Neural progenitor cell (in vitro differentiated cells): ENCODE data around the gene PPARGC1A. TPM values are rescaled to one million over a fixed set of nuclear protein-coding genes. Genes with fewer than 3 reads are reported as not detected.

Experiments used
- DNase-seq: peaks from one replicate; pipeline ENCODE4 v3.0.0-alpha.2; 2016; ENCODE audit warnings: low spot score
- H2AFZ ChIP-seq: fragments of 200-600 bp; sonication (generic); replicated peaks from 2 replicates; pipeline ENCODE4 v1.6.1; 2016; ENCODE audit warnings: antibody characterized with exemption
- H3F3A ChIP-seq: fragments of 200-600 bp; sonication (generic); 2 replicates; pipeline ENCODE4 v1.6.1; 2016; ENCODE audit warnings: antibody characterized with exemption, low read depth
- H3K27ac ChIP-seq: fragments of 200-600 bp; sonication (generic); 2 replicates; pipeline ENCODE4 v1.5.1; 2016; ENCODE audit warnings: mild to moderate bottlenecking
- H3K27me3 ChIP-seq: fragments of 200-600 bp; sonication (generic); 2 replicates; pipeline ENCODE4 v1.6.1; 2016; ENCODE audit warnings: mild to moderate bottlenecking, moderate library complexity
- H3K36me3 ChIP-seq: fragments of 200-600 bp; sonication (generic); 2 replicates; pipeline ENCODE4 v1.5.1; 2016
- H3K4me1 ChIP-seq: fragments of 200-600 bp; sonication (generic); 2 replicates; pipeline ENCODE4 v1.6.1; 2016; ENCODE audit warnings: mixed run types
- H3K4me2 ChIP-seq: fragments of 200-600 bp; sonication (generic); 2 replicates; pipeline ENCODE4 v1.6.1; 2016
- H3K4me3 ChIP-seq: fragments of 200-600 bp; sonication (generic); 2 replicates; pipeline ENCODE4 v1.5.1; 2016
- H3K79me2 ChIP-seq: fragments of 200-600 bp; sonication (generic); 2 replicates; pipeline ENCODE4 v1.6.1; 2016; ENCODE audit warnings: low read depth
- H3K9ac ChIP-seq: fragments of 200-600 bp; sonication (generic); 2 replicates; pipeline ENCODE4 v1.6.1; 2016
- H3K9me3 ChIP-seq: fragments of 200-600 bp; sonication (generic); 2 replicates; pipeline ENCODE4 v1.5.1; 2016; ENCODE audit warnings: low read depth
- H4K20me1 ChIP-seq: fragments of 200-600 bp; sonication (generic); 2 replicates; pipeline ENCODE4 v1.6.1; 2016; ENCODE audit warnings: low read depth
- H3K27ac Mint-ChIP-seq: 3 replicates; pipeline ENCODE4 v1.8.0; 2021; ENCODE audit warnings: mixed read lengths
- H3K27me3 Mint-ChIP-seq: 2 replicates; pipeline ENCODE4 v1.8.0; 2022; ENCODE audit warnings: low read depth, mild to moderate bottlenecking, inconsistent platforms, moderate library complexity, mixed read lengths; ENCODE audit not compliant: insufficient read depth
- H3K36me3 Mint-ChIP-seq: 3 replicates; pipeline ENCODE4 v1.8.0; 2021; ENCODE audit warnings: mixed read lengths
- H3K4me1 Mint-ChIP-seq: 3 replicates; pipeline ENCODE4 v1.8.0; 2021; ENCODE audit warnings: mixed read lengths
- H3K4me3 Mint-ChIP-seq: 3 replicates; pipeline ENCODE4 v1.8.0; 2021; ENCODE audit warnings: mild to moderate bottlenecking, moderate library complexity, mixed read lengths
- H3K9me3 Mint-ChIP-seq: 3 replicates; pipeline ENCODE4 v1.8.0; 2020; ENCODE audit warnings: mixed read lengths
- CTCF ChIP-seq: fragments of 200-600 bp; sonication (generic); IDR thresholded peaks from 2 replicates; pipeline ENCODE4 v1.5.1; 2017; ENCODE audit warnings: antibody characterized with exemption, mild to moderate bottlenecking
- EZH2 ChIP-seq: fragments of 200-600 bp; sonication (generic); IDR thresholded peaks from 2 replicates; pipeline ENCODE4 v1.6.1; 2017; ENCODE audit warnings: antibody characterized with exemption, mild to moderate bottlenecking, moderate library complexity
- EZH2phosphoT487 ChIP-seq: fragments of 200-600 bp; sonication (generic); IDR thresholded peaks from 2 replicates; pipeline ENCODE4 v1.6.1; 2017; ENCODE audit warnings: antibody characterized with exemption
- total RNA-seq: library from RNA; depleted of rRNA; stranded (reverse); fragments of >200 nt; gene quantifications from 2 replicates; pipeline ENCODE4 v1.2.3, GENCODE V29; 2015; ENCODE audit warnings: low replicate concordance

PPARGC1A gene
- total RNA-seq, 1 donor from 2014 or later, result 6.6 TPM

- Mint-ChIP-seq H3K27ac (no peak overlapping the region), H3K4me3 (no peak overlapping the region), H3K27me3 (no peaks in the 10 kb centered on the region), H3K4me1 (peaks cover 18% of the 10 kb centered on the region), H3K36me3 (peaks cover 2% of the 10 kb centered on the region), H3K9me3 (no peaks in the 10 kb centered on the region)
- no peak overlapping the region for H3K4me3 ChIP-seq
- no peak overlapping the region for H3K9ac ChIP-seq
- no peak for DNase-seq
- no peaks in the 10 kb centered on the region for H3K9me3 ChIP-seq
- peaks cover 15% of the 10 kb centered on the region for H3F3A ChIP-seq
- H3K4me2 ChIP-seq, result no peak overlapping the region
- no peaks in the 10 kb centered on the region for H4K20me1 ChIP-seq
- H3K27me3 ChIP-seq, result no peaks in the 10 kb centered on the region
- peaks cover 11% of the 10 kb centered on the region for H3K4me1 ChIP-seq
- no peaks in the 10 kb centered on the region for H3K79me2 ChIP-seq
- H3K27ac ChIP-seq, result no peak overlapping the region
- H3K36me3 ChIP-seq, result no peaks in the 10 kb centered on the region
- TF ChIP-seq CTCF (peak; percentile 20), EZH2phosphoT487 (no peak)
- no peak overlapping the region for H2AFZ ChIP-seq
Observed at GRCh38 chr4:23932186-23932585, 42.3 kb upstream of the PPARGC1A start.

GRCh38 chr4:23931489-23931830 lies 41.6 kb upstream of the PPARGC1A start:
- Histone ChIP-seq H2AFZ (peak overlapping the region; percentile 48), H3K9ac (no peak overlapping the region), H3K4me1 (peaks cover 11% of the 10 kb centered on the region), H4K20me1 (no peaks in the 10 kb centered on the region), H3K4me3 (no peak overlapping the region), H3F3A (peaks cover 15% of the 10 kb centered on the region), H3K9me3 (no peaks in the 10 kb centered on the region), H3K4me2 (no peak overlapping the region), H3K27ac (no peak overlapping the region), H3K36me3 (no peaks in the 10 kb centered on the region), H3K79me2 (no peaks in the 10 kb centered on the region), H3K27me3 (no peaks in the 10 kb centered on the region)
- Mint-ChIP-seq H3K9me3 (no peaks in the 10 kb centered on the region), H3K27me3 (no peaks in the 10 kb centered on the region), H3K36me3 (peaks cover 2% of the 10 kb centered on the region), H3K27ac (no peak overlapping the region), H3K4me3 (no peak overlapping the region), H3K4me1 (peaks cover 18% of the 10 kb centered on the region)
- TF ChIP-seq CTCF (no peak), EZH2 (no peak), EZH2phosphoT487 (no peak)
- DNase-seq, result no peak

- Histone ChIP-seq H3K27me3 (no peaks in the 10 kb centered on the region), H3K4me2 (no peak overlapping the region), H3K9ac (no peak overlapping the region), H3K79me2 (no peaks in the 10 kb centered on the region), H3K9me3 (no peaks in the 10 kb centered on the region), H3K27ac (no peak overlapping the region), H4K20me1 (no peaks in the 10 kb centered on the region), H3K4me3 (no peak overlapping the region), H2AFZ (peak overlapping the region; percentile 48), H3F3A (peaks cover 15% of the 10 kb centered on the region), H3K36me3 (no peaks in the 10 kb centered on the region), H3K4me1 (peaks cover 11% of the 10 kb centered on the region)
- H3K9me3 Mint-ChIP-seq, result no peaks in the 10 kb centered on the region
- no peak overlapping the region for H3K4me3 Mint-ChIP-seq
- H3K27me3 Mint-ChIP-seq, result no peaks in the 10 kb centered on the region
- DNase-seq, result peak; percentile 10
- peaks cover 2% of the 10 kb centered on the region for H3K36me3 Mint-ChIP-seq
- TF ChIP-seq CTCF (no peak), EZH2 (no peak), EZH2phosphoT487 (no peak)
- H3K27ac Mint-ChIP-seq, result no peak overlapping the region
- peaks cover 18% of the 10 kb centered on the region for H3K4me1 Mint-ChIP-seq
Observed at GRCh38 chr4:23930750-23931488, 41.1 kb upstream of the PPARGC1A start.
